SK-N-SH treated with all-trans-retinoic acid at 6 μM for 48 hours (cell line): ENCODE results near the gene ELF3.

Experiments used
- ATAC-seq: fragments of 200-7000 bp; cut with Tn5 transposase; 3 replicates; pipeline ENCODE4 v1.9.1; 2020; ENCODE audit warnings: mild to moderate bottlenecking, moderate library complexity
- ARNTL ChIP-seq: fragments of 450-650 bp; formaldehyde crosslinking; IDR thresholded peaks from 2 replicates; pipeline ENCODE4 v1.5.0; 2020; ENCODE audit warnings: low read depth, mild to moderate bottlenecking, moderate library complexity, borderline replicate concordance
- BACH2 ChIP-seq: fragments of 250-450 bp; sonication (Bioruptor Pico); IDR thresholded peaks from 2 replicates; pipeline ENCODE4 v1.9.0; 2021; ENCODE audit warnings: mild to moderate bottlenecking, borderline replicate concordance
- CREB5 ChIP-seq: fragments of 250-450 bp; sonication (Bioruptor Pico); IDR thresholded peaks from 2 replicates; pipeline ENCODE4 v1.5.1; 2020; ENCODE audit warnings: low read depth, mild to moderate bottlenecking, moderate library complexity
- CSDC2 ChIP-seq: fragments of 250-450 bp; sonication (Bioruptor Pico); IDR thresholded peaks from 2 replicates; pipeline ENCODE4 v1.5.0; 2020; ENCODE audit warnings: mild to moderate bottlenecking, moderate library complexity
- CSRNP3 ChIP-seq: fragments of 250-450 bp; sonication (Bioruptor Pico); IDR thresholded peaks from 2 replicates; pipeline ENCODE4 v1.5.1; 2021; ENCODE audit warnings: mild to moderate bottlenecking, moderate library complexity
- ESRRG ChIP-seq: fragments of 250-450 bp; sonication (Bioruptor Pico); IDR thresholded peaks from 2 replicates; pipeline ENCODE4 v1.6.1; 2021; ENCODE audit warnings: mild to moderate bottlenecking
- GLIS3 ChIP-seq: fragments of 250-450 bp; sonication (Bioruptor Pico); IDR thresholded peaks from 2 replicates; pipeline ENCODE4 v1.5.0; 2020; ENCODE audit warnings: mild to moderate bottlenecking, moderate library complexity
- ISL1 ChIP-seq: fragments of 250-450 bp; sonication (Bioruptor Pico); IDR thresholded peaks from 2 replicates; pipeline ENCODE4 v2.1.2; 2022; ENCODE audit warnings: mild to moderate bottlenecking, moderate library complexity
- OSR1 ChIP-seq: fragments of 250-450 bp; sonication (Bioruptor Pico); IDR thresholded peaks from 2 replicates; pipeline ENCODE4 v1.8.0; 2022; ENCODE audit warnings: moderate library complexity, mild to moderate bottlenecking, inconsistent platforms
- PATZ1 ChIP-seq: fragments of 250-450 bp; sonication (Bioruptor Pico); IDR thresholded peaks from 2 replicates; pipeline ENCODE4 v1.8.0; 2020; ENCODE audit warnings: mild to moderate bottlenecking, moderate library complexity, borderline replicate concordance
- POU6F1 ChIP-seq: fragments of 250-450 bp; sonication (Bioruptor Pico); IDR thresholded peaks from 2 replicates; pipeline ENCODE4 v1.8.0; 2021; ENCODE audit warnings: low read depth, mild to moderate bottlenecking, moderate library complexity, borderline replicate concordance
- PPARA ChIP-seq: fragments of 250-450 bp; sonication (Bioruptor Pico); IDR thresholded peaks from 2 replicates; pipeline ENCODE4 v1.5.0; 2020; ENCODE audit warnings: mild to moderate bottlenecking, borderline replicate concordance
- RARB ChIP-seq: fragments of 250-450 bp; sonication (Bioruptor Pico); IDR thresholded peaks from 2 replicates; pipeline ENCODE4 v1.8.0; 2021; ENCODE audit warnings: mild to moderate bottlenecking, moderate library complexity
- SNAI2 ChIP-seq: fragments of 250-450 bp; sonication (Bioruptor Pico); IDR thresholded peaks from 2 replicates; pipeline ENCODE4 v1.5.0; 2020; ENCODE audit warnings: mild to moderate bottlenecking, moderate library complexity
- TCF4 ChIP-seq: fragments of 250-450 bp; sonication (Bioruptor Pico); IDR thresholded peaks from 2 replicates; pipeline ENCODE4 v1.8.0; 2021; ENCODE audit warnings: mild to moderate bottlenecking, moderate library complexity, borderline replicate concordance
- TOX ChIP-seq: fragments of 250-450 bp; sonication (Bioruptor Pico); IDR thresholded peaks from 2 replicates; pipeline ENCODE4 v1.8.0; 2021; ENCODE audit warnings: mild to moderate bottlenecking, moderate library complexity, borderline replicate concordance
- ZC3H10 ChIP-seq: fragments of 250-450 bp; sonication (Bioruptor Pico); IDR thresholded peaks from 2 replicates; pipeline ENCODE4 v1.5.1; 2021; ENCODE audit warnings: mild to moderate bottlenecking, moderate library complexity
- ZFP3 ChIP-seq: fragments of 250-450 bp; sonication (Bioruptor Pico); IDR thresholded peaks from 2 replicates; pipeline ENCODE4 v1.5.0; 2020; ENCODE audit warnings: mild to moderate bottlenecking, moderate library complexity
- ZFP30 ChIP-seq: fragments of 450-650 bp; formaldehyde crosslinking; IDR thresholded peaks from 2 replicates; pipeline ENCODE4 v1.5.0; 2022; ENCODE audit warnings: mild to moderate bottlenecking, moderate library complexity
- ZNF565 ChIP-seq: fragments of 450-650 bp; formaldehyde crosslinking; conservative IDR thresholded peaks from 2 replicates; pipeline ENCODE4 v1.5.0; 2020; ENCODE audit warnings: low read depth, mild to moderate bottlenecking, moderate library complexity
- ZNF70 ChIP-seq: fragments of 450-650 bp; formaldehyde crosslinking; IDR thresholded peaks from 2 replicates; pipeline ENCODE4 v1.5.0; 2020; ENCODE audit warnings: mild to moderate bottlenecking, moderate library complexity
- ZNF8 ChIP-seq: fragments of 450-650 bp; formaldehyde crosslinking; IDR thresholded peaks from 2 replicates; pipeline ENCODE4 v1.5.0; 2020; ENCODE audit warnings: mild to moderate bottlenecking, moderate library complexity

Gene ELF3

GRCh38 chr1:202045705-202046104 lies 35.3 kb downstream of the ELF3 start:
- no peak for ATAC-seq
- no peak for TF ChIP-seq RARB (CRISPR knock-in tag)
- TF ChIP-seq BACH2 (CRISPR knock-in tag), result no peak

- no peak for ATAC-seq
- TF ChIP-seq GLIS3 (CRISPR knock-in tag) (no peak), ZNF565 (CRISPR knock-in tag) (no peak), ZNF8 (CRISPR knock-in tag) (no peak), PATZ1 (CRISPR knock-in tag) (no peak), ZNF70 (CRISPR knock-in tag) (no peak), CSDC2 (CRISPR knock-in tag) (no peak), ESRRG (CRISPR knock-in tag) (no peak), CREB5 (no peak), ZFP3 (CRISPR knock-in tag) (no peak), BACH2 (CRISPR knock-in tag) (no peak), ARNTL (CRISPR knock-in tag) (no peak), ZC3H10 (no peak), PPARA (CRISPR knock-in tag) (no peak), ISL1 (CRISPR knock-in tag) (no peak), CSRNP3 (CRISPR knock-in tag) (no peak), TOX (no peak)
These were observed 35.8 kb downstream of the ELF3 start for GRCh38 chr1:202046227-202046626.

GRCh38 chr1:202046748-202047708 lies 36.6 kb downstream of the ELF3 start:
- ATAC-seq, result no peak; the same call in 1 of the 3 replicates
- TF ChIP-seq ZFP30 (CRISPR knock-in tag), result no peak
- no peak for TF ChIP-seq RARB (CRISPR knock-in tag)
- no peak for TF ChIP-seq ISL1 (CRISPR knock-in tag)
- TF ChIP-seq CREB5, result no peak
- TF ChIP-seq ZFP3 (CRISPR knock-in tag), result no peak
- no peak for TF ChIP-seq ZNF8 (CRISPR knock-in tag)
- no peak for TF ChIP-seq ZC3H10
- no peak for TF ChIP-seq SNAI2
- no peak for TF ChIP-seq TCF4 (CRISPR knock-in tag)
- TF ChIP-seq ESRRG (CRISPR knock-in tag), result no peak
- TF ChIP-seq BACH2 (CRISPR knock-in tag), result no peak
- no peak for TF ChIP-seq PPARA (CRISPR knock-in tag)
- no peak for TF ChIP-seq ZNF565 (CRISPR knock-in tag)
- TF ChIP-seq POU6F1 (CRISPR knock-in tag), result no peak
- no peak for TF ChIP-seq OSR1
- no peak for TF ChIP-seq ZNF70 (CRISPR knock-in tag)
- no peak for TF ChIP-seq ARNTL (CRISPR knock-in tag)
- TF ChIP-seq TOX, result no peak
